GM18519 (cell line): ENCODE measurements around the gene BMERB1.
"Not testable (repeated sequence)": the region's sequence is repeated elsewhere in the genome, so short reads cannot be mapped to it uniquely, and the experiment has no call there.

Experiments used
- ATAC-seq: cut with Tn5 transposase; IDR thresholded peaks from one replicate; pipeline ENCODE4 v1.9.1; 2021; ENCODE audit warnings: mild to moderate bottlenecking, moderate library complexity; ENCODE audit not compliant: unreplicated experiment, low FRiP score

Gene BMERB1

DNA sequence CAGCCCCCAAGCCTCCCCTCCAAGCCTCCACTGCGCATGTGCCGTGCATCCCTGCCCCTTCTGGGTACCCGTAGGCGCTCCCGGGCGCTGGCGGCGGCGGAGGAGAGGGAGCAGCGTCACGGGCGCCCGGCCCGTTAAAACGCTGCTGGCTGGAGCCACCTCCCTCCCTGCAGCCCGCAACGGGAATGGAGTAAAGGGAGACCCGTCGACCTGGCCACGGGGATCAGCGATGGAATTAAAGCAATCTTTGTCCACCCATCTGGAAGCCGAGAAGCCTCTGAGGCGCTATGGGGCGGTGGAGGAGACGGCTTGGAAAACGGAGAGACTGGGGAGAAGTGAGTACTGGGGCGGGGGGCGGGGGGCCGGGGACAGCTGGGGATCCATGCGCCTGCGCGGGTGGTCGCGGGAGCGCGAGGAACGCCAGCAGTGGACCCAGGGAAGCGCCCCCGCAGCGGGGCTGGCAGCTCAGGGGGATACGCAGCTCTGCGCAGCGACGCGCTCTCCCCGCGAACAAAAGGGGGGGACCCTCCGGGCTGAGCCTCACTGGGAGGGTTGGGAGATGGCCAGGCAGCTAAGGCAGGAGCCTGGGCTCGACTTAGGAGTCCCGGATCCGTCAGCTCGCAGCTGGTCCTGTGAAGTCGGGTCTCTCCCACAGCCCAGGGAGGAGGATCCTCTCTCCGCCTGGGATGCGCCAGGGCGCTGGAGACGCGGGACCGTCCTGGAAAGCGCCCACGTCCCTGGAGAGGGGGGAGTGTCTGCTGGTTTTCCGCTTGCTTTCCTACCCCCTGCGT, at the start of gene BMERB1:
TSS of gene BMERB1 (plus strand) at position 164 of the 791 bp plus-strand sequence. CDS start at position 230, 66 bp downstream.
- ATAC-seq = no peak

DNA sequence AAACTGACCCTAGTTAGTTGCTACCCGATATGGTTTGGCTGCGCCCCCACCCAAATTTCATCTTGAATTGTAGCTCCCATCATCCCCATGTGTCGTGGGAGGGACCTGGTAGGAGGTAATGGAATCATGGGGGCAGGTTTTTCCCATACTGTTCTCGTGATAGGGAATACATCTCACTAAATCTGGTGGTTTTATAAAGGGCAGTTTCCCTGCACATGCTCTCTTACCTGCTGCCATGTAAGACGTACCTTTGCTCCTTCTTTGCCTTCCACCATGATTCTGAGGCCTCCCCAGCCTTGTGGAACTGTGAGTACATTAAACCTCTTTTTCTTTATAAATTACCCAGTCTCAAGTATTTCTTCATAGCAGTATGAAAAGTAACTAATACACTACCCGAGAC, 46.3 kb upstream of the BMERB1 start:
- ATAC-seq = not testable (repeated sequence)

DNA sequence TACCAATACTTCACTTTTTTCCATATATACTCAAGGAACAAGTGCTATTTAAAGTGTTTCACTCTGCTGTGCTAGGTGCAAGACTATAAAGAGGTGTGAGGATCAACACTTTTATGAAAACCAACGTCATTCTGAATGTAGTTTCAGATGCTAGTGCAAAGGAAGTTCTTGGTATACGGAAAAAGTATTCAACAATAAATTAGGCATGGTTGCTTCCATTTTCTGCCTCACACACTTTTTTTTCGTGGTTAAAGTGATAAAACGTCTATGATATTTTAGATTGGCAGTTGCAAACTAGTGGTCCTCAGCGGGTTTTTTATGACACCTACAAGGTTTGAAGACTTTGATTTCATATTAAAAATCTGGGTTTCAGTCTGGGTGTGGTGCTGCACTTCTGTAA, 44.5 kb upstream of the BMERB1 start:
- not testable (repeated sequence) for ATAC-seq

DNA sequence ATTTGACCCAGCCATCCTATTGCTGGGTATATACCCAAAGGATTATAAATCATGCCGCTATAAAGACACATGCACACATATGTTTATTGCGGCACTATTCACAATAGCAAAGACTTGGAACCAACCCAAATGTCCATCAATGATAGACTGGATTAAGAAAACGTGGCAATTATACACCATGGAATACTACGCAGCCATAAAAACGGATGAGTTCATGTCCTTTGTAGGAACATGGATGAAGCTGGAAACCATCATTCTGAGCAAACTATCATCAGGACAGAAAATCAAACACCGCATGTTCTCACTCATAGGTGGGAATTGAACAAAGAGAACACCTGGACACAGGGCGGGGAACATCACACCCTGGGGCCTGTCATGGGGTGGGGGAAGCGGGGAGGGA, 41.4 kb upstream of the BMERB1 start:
- not testable (repeated sequence) for ATAC-seq

DNA sequence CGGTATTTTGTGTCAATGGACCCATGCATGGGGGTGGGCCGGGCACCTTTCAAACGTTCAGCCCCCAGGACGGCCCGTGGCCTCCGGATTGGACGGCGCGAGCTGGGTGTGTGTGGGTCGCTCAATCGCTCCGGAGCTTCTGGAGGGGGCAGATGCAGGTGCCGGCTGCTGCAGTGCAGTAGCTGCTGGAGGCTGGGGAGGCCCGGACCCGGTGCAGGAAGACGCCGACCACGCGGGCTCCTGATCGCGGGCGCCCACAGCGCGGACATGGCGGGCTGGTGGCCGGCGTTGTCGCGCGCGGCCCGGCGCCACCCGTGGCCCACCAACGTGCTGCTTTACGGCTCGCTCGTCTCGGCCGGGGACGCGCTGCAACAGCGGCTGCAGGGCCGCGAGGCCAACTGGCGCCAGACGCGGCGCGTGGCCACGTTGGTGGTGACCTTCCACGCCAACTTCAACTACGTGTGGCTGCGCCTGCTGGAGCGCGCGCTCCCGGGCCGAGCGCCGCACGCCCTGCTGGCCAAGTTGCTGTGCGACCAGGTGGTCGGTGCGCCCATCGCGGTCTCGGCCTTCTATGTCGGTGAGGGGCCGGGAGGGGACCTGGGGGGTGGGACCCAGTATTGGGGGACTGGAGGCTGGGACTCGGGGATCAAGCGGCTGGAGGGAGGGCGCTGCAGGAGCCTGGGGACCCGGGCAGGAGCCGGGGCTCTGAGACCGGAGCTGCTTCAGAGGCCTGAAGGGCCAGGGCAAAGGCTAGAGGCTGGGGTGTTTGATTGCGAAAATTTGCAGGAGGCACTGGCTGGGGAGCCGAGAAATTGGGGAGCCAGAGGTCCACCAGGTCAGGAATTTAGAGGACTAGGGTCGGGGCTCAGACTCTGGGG, 38.5 kb upstream of the BMERB1 start, which contains the start of gene MPV17L:
TSS of gene MPV17L (plus strand) at position 124 of the 878 bp plus-strand sequence. CDS start at position 268, 144 bp downstream.
- ATAC-seq = not testable (repeated sequence)

DNA sequence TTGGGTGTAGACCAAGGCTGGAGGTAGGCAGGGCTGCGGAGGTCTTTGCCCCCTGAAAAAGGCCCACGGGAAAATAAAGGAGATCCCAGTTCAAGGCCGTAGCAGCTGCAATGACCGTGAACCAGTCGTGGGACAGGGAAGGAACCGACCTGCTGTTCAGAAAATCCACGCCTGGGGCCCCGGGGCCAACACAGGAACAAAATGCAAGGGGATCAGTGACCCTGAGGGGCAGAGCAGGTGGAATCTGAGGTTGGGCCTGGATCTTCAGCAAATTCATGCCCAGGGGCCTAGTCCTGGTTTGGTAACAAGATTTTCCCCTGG, 37.9 kb upstream of the BMERB1 start:
- not testable (repeated sequence) for ATAC-seq

DNA sequence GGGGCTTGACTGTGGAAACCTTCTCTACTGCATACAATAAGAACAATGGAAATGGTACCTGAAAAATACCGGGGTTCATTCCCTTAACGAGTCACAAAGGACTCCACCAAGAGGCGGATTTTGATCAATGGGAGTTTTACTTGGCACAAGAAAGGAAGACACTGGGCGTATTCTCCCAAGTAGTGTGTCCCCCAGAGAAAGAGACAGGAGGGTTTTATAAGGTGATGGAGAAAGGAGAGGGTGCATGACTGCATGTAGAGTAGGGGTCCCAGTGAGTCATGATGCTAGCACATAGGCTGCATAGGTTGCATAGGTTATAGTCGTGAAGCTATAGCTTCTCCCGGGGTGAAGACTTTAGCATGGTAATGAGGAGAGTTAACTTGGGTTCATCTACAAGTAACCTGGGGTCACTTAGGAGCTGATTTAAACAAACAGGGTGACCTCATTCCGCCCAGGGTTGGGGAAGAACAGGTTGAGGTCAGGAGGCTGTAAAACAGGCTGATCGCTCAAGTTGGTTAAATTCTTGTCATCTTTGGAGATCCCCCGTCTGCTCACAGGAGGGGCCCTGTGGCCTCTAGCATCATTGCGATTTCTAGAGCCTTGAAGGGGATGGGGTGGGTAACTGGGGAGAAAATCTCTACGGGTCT, 37.3 kb upstream of the BMERB1 start:
- ATAC-seq = no peak

DNA sequence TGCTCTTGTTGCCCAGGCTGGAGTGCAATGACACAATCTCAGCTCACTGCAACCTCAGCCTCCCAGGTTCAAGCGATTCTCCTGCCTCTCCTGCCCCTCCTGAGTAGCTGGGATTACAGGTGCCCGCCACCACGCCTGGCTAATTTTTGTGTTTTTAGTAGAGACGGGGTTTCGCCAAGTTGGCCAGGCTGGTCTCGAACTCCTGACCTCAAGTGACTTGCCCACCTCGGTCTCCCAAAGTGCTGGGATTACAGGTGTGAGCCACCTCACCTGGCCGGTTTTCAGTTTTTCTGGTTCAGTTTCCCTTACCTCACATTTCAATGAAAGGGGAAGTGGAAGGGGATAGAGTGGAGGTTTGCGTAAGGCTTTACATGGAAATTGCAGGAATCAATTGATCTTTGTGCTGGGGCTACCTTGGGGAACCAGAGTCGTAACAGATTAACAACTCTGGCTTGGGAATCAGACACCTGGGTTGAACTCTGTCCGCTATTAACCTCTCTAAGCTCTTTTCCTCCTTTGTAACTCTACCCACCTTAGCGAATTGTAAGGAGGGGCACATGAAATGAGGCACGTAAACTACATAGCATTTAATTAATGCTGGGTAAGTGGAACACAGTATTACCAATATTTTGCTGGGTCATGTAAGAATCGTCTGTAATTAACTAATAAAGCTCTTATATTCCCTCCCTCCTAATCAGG, 35.6 kb upstream of the BMERB1 start:
- no peak for ATAC-seq

DNA sequence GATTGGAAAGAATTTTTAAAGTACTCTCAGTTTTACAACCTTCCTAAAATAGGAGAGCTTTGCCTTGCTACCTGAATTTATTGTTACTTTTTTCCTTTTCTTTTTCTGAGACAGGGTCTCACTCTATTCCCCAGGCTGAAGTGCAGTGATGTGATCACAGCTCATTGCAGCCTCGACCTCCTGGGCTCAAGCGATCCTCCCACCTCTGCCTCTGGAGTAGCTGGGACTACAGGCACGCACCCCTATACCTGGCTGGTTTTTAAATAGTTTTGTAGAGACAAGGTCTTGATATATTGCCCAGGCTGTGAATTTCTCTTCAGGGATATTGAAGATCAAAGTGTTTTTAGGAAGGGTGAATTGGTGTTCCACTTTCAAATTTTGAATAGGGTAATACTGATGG, 35.1 kb upstream of the BMERB1 start:
- ATAC-seq = no peak

DNA sequence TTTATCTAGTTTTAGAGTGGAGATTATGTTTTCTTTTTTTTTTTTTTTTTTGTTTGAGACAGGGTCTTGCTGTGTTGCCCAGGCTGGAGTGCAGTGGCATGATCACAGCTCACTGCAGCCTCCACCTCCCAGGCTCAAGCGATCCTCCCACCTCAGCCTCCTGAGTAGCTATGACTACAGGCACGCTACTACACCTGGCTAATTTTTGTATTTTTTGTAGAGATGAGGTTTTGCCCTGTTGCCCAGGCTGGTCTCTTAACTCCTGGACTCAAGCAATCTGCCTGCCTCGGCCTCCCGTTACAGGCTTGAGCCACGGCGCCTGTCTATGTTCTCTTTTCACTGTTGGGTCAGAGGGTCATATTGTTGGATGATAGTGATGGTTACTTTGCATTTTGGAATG, 34.1 kb upstream of the BMERB1 start:
- not testable (repeated sequence) for ATAC-seq

DNA sequence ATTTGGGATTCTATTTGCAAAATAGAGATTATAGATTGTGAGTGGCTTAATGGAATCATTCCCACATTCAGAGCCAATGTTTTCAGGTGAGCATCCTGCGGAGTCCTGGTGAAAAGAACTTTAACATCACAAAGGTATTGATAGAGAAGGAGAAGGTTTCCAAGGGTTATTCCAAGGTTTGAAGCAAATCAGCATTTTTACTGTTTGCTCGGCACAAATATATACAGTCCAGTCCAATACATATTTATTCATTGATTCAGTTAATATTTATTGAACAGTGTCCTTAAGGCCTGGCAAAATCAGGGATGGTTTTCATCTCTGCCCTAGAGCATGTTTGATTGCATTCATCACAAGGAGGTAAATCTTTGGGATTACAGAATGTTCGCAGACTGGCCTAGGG, 32.4 kb upstream of the BMERB1 start:
- ATAC-seq = no peak

DNA sequence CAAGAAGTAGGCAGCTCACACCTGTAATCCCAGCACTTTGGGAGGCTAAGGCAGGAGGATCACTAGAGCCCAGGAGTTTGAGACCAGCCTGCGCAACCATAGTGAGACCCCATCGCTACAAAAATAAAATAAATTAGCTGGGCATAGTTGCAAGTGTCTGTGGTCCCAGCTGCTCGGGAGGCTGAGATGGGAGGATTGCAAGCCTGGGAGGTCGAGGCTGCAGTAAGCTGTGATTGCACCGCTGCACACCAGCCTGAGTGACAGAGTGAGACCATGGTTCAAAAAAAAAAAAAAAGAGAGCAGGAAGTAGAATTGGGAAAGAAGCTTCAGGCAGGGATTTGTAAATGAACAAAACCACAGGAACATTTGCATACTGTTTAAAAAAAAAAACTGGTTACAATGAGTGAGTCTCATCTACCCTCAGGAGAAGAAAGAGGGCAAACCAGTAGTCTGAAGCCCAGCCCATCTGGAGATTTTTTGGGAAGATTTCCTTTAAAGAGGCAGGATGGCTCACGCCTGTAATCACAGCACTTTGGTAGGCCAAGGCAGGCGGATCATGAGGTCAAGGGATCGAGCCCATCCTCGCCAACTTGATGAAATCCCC, 30.9 kb upstream of the BMERB1 start:
- no peak for ATAC-seq

DNA sequence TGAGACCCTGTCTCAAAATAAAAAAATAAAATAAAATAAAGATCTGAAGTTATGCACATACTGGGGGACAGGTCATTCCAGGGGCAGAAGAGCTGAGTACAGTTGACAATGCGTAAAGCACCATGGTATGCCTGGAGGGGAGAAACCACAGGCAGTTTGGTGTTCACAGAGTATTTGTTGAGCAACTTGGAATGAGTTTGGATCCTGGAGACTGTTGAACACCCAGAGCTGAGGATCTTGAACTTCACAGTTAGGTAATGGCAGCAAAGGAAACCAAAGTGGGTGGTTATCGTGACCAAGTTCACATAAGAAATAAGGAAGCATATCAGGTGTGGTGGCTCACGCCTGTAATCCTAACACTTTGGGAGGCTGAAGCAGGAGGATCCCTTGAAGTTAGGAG, 30.3 kb upstream of the BMERB1 start:
- not testable (repeated sequence) for ATAC-seq

DNA sequence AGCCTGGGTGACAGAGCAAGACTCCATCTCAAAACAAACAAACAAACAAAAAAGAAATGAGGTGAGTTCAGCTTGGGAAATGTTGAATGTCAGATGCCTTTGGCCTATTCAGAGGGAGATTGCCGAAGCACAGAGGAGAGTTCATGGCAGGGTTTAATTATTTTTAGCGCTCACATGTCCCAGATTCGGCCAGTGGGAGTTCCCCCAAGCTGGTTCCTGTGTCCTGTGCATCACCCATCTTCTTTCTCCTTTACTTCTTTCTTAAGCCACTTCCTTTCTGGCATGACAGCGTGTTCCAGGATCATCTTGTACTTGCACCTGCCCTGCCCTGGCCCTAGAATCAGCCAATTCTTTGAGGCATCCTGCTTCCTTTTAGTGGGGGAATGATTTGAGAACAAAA, 29.6 kb upstream of the BMERB1 start:
- ATAC-seq = no peak

DNA sequence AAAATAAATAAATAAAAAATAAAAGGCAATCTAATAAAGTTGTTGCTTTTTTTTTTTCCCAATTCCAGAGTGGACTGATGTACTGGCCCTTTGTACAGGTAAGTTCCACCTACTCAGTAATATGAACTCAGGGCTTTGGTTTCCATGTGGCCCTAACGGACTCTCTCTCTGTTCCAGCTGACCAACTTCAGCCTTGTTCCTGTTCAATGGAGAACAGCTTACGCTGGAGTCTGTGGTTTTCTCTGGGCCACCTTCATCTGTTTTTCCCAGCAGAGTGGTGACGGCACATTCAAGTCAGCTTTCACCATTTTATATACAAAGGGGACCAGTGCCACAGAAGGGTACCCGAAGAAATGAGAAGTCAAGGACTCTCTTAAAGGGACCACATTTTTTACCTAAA, 26.6 kb upstream of the BMERB1 start:
- ATAC-seq = not testable (repeated sequence)

DNA sequence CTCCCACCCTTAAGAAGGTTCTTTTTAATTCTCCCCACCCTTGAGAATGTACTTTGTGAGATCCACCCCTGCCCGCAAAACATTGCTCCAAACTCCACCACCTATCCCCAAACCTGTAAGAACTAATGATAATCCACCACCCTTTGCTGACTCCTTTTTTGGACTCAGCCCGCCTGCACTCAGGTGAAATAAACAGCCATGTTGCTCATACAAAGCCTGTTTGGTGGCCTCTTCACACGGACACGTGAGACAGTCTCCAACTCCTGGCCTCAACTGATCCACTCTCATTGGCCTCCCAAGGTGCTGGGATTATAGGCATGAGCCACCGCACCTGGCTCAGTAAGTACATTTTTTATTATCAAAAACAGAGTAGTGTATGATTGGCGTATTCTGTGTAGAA, 24.9 kb upstream of the BMERB1 start:
- not testable (repeated sequence) for ATAC-seq

DNA sequence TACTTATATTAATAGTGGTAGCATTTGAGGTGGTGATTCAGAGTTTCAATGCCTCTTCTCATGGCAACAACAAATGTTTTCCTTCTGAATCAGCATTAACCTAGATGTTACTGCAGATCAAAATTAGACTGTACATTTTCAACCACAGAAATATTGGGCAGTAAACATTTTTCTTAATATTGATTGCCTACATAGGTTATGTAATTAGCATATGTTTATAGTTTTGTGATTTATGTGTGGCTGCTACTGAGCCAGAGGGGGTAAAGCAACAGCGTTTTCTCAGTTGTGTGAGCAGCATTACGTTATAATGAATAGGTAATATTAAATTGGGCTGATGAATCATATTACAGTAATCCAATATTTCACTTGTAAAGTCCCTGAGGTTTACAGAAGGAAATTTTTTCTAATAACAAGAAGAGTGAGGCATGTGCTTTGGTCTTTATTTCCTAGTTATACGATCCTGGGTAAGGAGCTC, 18.8 kb upstream of the BMERB1 start:
- ATAC-seq = no peak

DNA sequence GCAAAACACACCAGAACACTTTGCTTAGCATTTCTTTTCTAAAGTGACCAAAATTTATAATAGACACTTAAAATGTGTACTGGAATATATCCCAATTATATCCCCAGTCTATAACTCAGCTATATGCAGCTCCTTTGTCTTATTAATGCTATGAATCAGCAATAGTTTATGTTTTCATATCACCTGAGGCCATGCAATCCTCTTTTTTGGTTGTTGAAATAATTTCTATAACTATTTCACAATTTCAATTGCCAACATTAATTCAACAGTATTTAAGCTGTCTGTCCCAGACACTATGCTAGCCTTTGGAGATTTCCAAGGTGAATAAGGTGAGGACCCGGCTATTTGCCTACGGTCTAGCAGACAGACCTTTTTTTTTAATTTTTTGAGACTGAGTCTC, 17.2 kb upstream of the BMERB1 start:
- ATAC-seq = no peak

DNA sequence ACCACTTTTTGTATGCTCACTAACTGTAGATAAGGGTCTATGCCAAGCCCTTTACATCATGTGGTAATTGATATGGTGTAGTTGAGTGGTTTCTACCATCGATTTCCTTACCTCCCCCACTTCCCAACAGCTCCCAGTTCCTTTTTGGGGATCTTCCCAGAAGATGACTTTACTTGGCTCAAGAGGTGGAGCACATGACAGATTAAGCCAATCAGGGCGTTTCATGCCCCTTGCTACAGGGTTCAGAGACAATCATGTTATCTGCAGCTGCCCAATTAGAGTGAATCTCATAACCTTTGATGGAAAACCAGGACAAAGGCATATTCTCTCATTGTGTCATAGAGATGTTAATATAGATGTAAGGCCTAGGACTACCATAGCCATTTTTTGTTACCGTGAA, 16.2 kb upstream of the BMERB1 start:
- no peak for ATAC-seq

DNA sequence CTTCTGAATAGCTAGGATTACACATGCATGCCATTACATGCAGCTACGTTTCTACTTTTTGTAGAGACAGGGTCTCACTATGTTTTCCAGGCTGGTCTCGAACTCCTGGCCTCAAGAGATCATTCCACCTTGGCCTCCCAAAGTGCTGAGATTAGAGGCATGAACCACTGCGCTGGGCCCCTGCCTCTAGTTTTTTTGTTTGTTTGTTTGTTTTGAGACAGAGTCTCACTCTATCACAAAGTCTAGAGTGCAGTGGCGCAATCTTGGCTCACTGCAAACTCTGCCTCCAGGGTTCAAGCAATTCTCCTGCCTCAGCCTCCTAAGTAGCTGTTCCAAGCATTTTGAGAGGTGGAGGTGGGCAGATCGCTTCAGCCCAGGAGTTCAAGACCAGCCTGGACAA, 12.7 kb upstream of the BMERB1 start:
- not testable (repeated sequence) for ATAC-seq
